Naive thymus-derived CD8-positive, alpha-beta T cell (primary cell): ENCODE data around the gene CX3CR1. TPM values are rescaled to one million over a fixed set of nuclear protein-coding genes. Genes with fewer than 3 reads are reported as not detected.
A peak's percentile ranks its signal among the peaks of the same experiment; 100 is the strongest.
"Not testable (repeated sequence)": the region's sequence is repeated elsewhere in the genome, so short reads cannot be mapped to it uniquely, and the experiment has no call there.

Source experiments
- ATAC-seq, 2 donors: fragments of 150-1000 bp; cut with Tn5 transposase in 1 of 2; sonication (Bioruptor Pico), chemical (Tn5 transposase) in 1 of 2; 1 replicate in 1 of 2; 2 replicates in 1 of 2; pipeline ENCODE4 v1.10.0; 2021; ENCODE audit warnings: mild to moderate bottlenecking in 2 of 2, moderate library complexity in 2 of 2
- POLR2A ChIA-PET: fragments of 350-600 bp; sonication (Branson Sonifier 250); formaldehyde crosslinking; loops from one replicate; lab custom pipeline; 2021; ENCODE audit warnings: antibody characterized with exemption; lab: Charles Lee
- DNase-seq, 10 donors: peaks; one replicate each; pipeline versions ENCODE4 v3.0.0 to v3.0.0-alpha.2; 2020 to 2022
- H3K27ac Mint-ChIP-seq, 10 donors: one replicate each; pipeline ENCODE4 v1.8.0; 2020 to 2022; ENCODE audit warnings: mild to moderate bottlenecking in 10 of 10, mixed read lengths in 10 of 10, moderate library complexity in 4 of 10, inconsistent platforms in 1 of 10
- H3K27me3 Mint-ChIP-seq, 5 donors: one replicate each; pipeline ENCODE4 v1.8.0; 2021 to 2022; ENCODE audit warnings: mixed read lengths in 5 of 5
- H3K36me3 Mint-ChIP-seq, 3 donors: one replicate each; pipeline ENCODE4 v1.8.0; 2020 to 2022; ENCODE audit warnings: mixed read lengths in 3 of 3, mild to moderate bottlenecking in 2 of 3, inconsistent platforms in 1 of 3
- H3K4me1 Mint-ChIP-seq, 4 donors: one replicate each; pipeline ENCODE4 v1.8.0; 2021 to 2022; ENCODE audit warnings: mixed read lengths in 4 of 4
- H3K4me3 Mint-ChIP-seq, 10 donors: one replicate each; pipeline ENCODE4 v1.8.0; 2020 to 2022; ENCODE audit warnings: mild to moderate bottlenecking in 10 of 10, mixed read lengths in 10 of 10, moderate library complexity in 6 of 10, inconsistent platforms in 1 of 10
- H3K9me3 Mint-ChIP-seq, 9 donors: one replicate each; pipeline ENCODE4 v1.8.0; 2020 to 2022; ENCODE audit warnings: mixed read lengths in 9 of 9, mild to moderate bottlenecking in 3 of 9, inconsistent platforms in 1 of 9, moderate library complexity in 1 of 9
- polyA plus RNA-seq, 3 donors: library from polyadenylated mRNA; unstranded; fragments of 300-500 nt; fragmentation: Illumina TruSeq; gene quantifications; one replicate each; pipeline ENCODE4 v1.2.3, GENCODE V29; 2021
- total RNA-seq, 8 experiments: library from RNA in 2 of 8; stranded (reverse) in 2 of 8; gene quantifications; one replicate each; pipeline ENCODE4 v1.2.3 and lab custom pipeline; 2021 to 2026

Gene CX3CR1
- total and polyA plus RNA-seq, 5 experiments from 2014 or later = 0.66 to 61.8 (median 2.8) TPM

DNA sequence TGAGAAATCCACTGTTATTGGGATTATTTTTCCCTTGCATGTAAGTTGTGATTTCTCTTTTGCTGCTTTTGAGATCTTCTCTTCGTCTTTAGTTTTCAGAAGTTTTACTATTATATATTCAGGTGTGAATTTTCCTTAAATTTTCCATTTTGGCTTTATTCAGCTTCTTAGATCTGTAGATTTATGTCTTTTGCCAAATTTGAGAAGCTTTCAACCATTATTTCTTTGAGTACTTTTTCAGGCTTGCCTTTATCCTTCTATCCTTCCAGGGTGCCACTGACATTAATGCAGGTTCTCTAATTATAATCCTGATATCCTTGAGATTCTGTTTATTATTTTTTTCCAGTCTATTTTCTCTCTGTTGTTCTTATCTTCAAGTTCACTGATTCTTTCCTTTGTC, 49.4 kb downstream of the CX3CR1 start:
- peaks cover 5 to 46% (median 14%) of the 10 kb centered on the region in 4 donors for H3K4me1 Mint-ChIP-seq
- peaks cover 2 to 23% (median 11%) of the 10 kb centered on the region in 5 donors for H3K27me3 Mint-ChIP-seq
- DNase-seq = no peak
- POLR2A ChIA-PET = no interaction called here
- H3K4me3 Mint-ChIP-seq = no peak overlapping the region
- no peaks in the 10 kb centered on the region for H3K9me3 Mint-ChIP-seq
- H3K36me3 Mint-ChIP-seq = peaks cover 0 to 3% (median 0%) of the 10 kb centered on the region in 3 donors
- no peak overlapping the region for H3K27ac Mint-ChIP-seq
- ATAC-seq = no peak

DNA sequence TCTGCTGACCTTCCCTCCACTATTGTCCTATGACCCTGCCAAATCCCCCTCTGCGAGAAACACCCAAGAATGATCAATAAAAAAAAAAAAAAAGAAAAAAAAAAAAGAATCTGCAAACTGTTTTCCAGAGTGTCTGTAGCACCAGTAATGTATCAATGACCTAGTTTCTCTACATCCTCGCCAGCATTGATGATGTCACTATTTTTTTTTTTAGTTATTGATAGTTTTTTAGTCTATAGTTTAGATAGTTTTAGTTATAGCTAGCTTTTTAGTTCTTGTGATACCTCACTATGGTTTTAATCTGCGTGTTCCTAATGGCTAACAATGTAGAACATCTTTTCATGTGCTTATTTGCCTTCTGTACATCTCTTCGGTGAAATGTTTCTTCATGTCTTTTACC, 51.3 kb downstream of the CX3CR1 start:
- peaks cover 0 to 43% (median 2%) of the 10 kb centered on the region in 4 donors for H3K4me1 Mint-ChIP-seq
- H3K36me3 Mint-ChIP-seq = peaks cover 0 to 3% (median 0%) of the 10 kb centered on the region in 3 donors
- peak overlapping the region in 1 of 10 donors; percentile 42 for H3K27ac Mint-ChIP-seq
- ATAC-seq = no peak
- no peaks in the 10 kb centered on the region for H3K9me3 Mint-ChIP-seq
- no peak overlapping the region for H3K4me3 Mint-ChIP-seq
- POLR2A ChIA-PET = interaction anchor here (0.7 kb wide), 1 partner anchor 33 kb away, joined by 4 read pairs; no protein-coding TSS in a partner anchor
- H3K27me3 Mint-ChIP-seq = peaks cover under 1 to 11% (median 5%) of the 10 kb centered on the region in 5 donors
- DNase-seq = no peak

DNA sequence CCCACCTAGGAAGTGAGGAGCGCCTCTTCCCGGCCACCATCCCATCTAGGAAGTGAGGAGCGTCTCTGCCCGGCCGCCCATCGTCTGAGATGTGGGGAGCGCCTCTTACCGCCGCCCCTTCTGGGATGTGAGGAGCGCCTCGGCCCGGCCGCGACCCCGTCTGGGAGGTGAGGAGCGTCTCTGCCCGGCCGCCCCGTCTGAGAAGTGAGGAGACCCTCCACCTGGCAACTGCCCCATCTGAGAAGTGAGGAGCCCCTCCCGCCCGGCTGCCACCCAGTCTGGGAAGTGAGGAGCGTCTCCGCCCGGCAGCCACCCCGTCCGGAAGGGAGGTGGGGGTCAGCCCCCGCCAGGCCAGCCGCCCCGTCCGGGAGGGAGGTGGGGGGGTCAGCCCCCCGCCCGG, 52.2 kb downstream of the CX3CR1 start:
- not testable (repeated sequence) for H3K27me3 Mint-ChIP-seq
- H3K4me1 Mint-ChIP-seq = peaks cover 0 to 39% (median 3%) of the 10 kb centered on the region in 4 donors

DNA sequence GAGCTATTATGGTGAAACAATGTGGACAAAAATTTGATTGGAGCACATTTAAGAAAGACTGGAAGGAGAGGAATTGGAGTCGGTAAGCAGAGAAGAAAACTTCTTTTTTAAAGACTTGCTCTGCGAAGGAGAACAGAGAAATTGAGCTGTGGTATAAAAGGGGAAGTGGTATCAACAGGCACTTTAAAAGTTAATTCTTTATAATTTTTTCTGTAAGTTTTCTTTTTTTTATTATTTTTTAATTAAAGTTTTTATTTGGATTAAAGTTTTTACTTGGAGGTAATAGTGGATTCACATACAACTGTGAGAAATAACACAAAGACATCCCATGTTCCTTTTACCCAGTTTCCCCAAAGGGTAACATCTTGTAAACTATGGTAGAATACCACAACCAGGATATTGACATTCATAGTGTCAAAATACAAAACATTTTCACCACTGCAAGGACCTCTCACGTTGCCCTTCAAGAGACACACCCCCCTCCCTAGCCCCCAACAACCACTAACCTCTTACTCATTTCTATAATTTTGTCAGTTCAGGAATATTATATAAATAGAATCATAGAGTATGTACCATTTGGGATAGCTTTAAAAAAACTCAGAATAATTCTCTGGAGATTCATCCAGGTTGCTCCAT, 53.6 kb downstream of the CX3CR1 start:
- DNase-seq (no peak), ATAC-seq (no peak)
- Mint-ChIP-seq H3K36me3 (peaks cover 0 to 3% (median 0%) of the 10 kb centered on the region in 3 donors), H3K4me3 (peak overlapping the region in 1 of 10 donors; percentile 3), H3K9me3 (peaks cover 0 to 1% (median 0%) of the 10 kb centered on the region in 9 donors), H3K27ac (no peak overlapping the region), H3K27me3 (peaks cover 0 to 2% (median 0%) of the 10 kb centered on the region in 5 donors), H3K4me1 (peaks cover 0 to 33% (median 2%) of the 10 kb centered on the region in 4 donors)
- POLR2A ChIA-PET = no interaction called here

More for the DNA sequence above, 52.2 kb downstream of the CX3CR1 start:
- POLR2A ChIA-PET, H3K36me3 Mint-ChIP-seq, ATAC-seq, H3K9me3 Mint-ChIP-seq, DNase-seq, H3K4me3 Mint-ChIP-seq, H3K27ac Mint-ChIP-seq: not testable (repeated sequence)

DNA sequence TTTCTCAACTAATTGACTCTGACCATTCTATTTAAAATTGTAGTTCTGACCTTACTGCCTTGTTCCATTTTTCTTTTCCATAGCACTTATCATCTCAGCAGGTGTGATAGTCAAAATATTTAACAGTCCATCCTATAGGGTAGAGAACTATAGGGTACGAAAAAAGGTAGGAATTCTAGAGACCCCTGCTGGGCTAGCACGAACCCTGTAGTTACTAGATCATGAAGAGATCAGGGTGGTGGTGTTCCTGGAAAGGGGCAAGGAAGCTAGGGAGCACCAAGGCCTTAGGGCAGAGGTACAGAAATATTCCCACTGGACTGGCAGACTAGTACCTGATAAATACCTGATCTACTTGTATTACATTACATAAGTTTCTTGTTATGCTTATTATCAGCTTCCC, 55.5 kb downstream of the CX3CR1 start:
- Mint-ChIP-seq H3K4me1 (peaks cover 0 to 47% (median 2%) of the 10 kb centered on the region in 4 donors), H3K4me3 (no peak overlapping the region), H3K27ac (no peak overlapping the region), H3K27me3 (peaks cover 0 to 10% (median 0%) of the 10 kb centered on the region in 5 donors), H3K9me3 (peaks cover 0 to 1% (median 0%) of the 10 kb centered on the region in 9 donors), H3K36me3 (no peaks in the 10 kb centered on the region)
- no peak for DNase-seq
- POLR2A ChIA-PET = no interaction called here
- no peak for ATAC-seq

DNA sequence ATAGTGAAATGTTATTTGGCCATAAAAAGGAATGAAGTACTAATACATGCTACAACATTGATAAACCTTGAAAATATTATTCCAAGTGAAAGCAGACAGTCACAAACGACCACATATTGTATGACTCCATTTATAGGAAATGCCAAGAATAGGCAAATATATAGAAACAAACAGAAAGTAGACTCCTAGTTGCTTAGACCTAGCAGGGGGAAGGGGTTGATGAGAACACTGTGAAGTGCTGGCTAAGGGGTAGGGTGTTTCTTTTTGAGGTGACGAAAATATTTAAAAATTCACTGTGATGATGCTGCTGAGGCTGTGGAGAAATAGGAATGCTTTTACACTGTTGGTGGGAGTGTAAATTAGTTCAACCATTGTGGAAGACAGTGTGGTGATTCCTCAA, 56.9 kb downstream of the CX3CR1 start:
- H3K4me3 Mint-ChIP-seq = peak overlapping the region in 2 of 10 donors; percentile 1 to 12
- DNase-seq (no peak), ATAC-seq (no peak)
- no peaks in the 10 kb centered on the region for H3K36me3 Mint-ChIP-seq
- POLR2A ChIA-PET = no interaction called here
- H3K4me1 Mint-ChIP-seq = peaks cover 0 to 47% (median 2%) of the 10 kb centered on the region in 4 donors
- peaks cover 0 to 1% (median 0%) of the 10 kb centered on the region in 9 donors for H3K9me3 Mint-ChIP-seq
- peak overlapping the region in 2 of 10 donors; percentile 1 to 26 for H3K27ac Mint-ChIP-seq
- peaks cover 0 to 15% (median 4%) of the 10 kb centered on the region in 5 donors for H3K27me3 Mint-ChIP-seq

DNA sequence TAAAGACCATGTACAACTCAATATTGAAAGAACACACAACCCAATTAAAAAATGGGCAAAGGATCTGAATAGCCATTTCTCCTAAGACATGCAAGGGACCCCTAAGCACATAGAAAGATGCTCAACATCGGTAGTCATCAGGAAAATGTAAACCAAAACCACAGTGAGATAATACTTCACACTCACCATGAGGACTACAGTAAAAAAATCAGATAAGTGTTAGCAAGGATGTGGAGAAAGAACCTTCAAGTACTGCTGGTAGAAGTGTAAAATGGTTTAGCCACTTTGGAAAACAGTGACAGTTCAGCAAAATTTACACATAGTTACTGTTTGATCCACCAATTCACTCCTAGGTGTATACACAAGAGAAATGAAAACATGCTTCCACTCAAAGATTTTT, 57.4 kb downstream of the CX3CR1 start:
- H3K4me1 Mint-ChIP-seq = peaks cover 0 to 50% (median 2%) of the 10 kb centered on the region in 4 donors
- H3K4me3 Mint-ChIP-seq = peak overlapping the region in 1 of 10 donors; percentile 12
- peak overlapping the region in 1 of 10 donors; percentile 1 for H3K27ac Mint-ChIP-seq

DNA sequence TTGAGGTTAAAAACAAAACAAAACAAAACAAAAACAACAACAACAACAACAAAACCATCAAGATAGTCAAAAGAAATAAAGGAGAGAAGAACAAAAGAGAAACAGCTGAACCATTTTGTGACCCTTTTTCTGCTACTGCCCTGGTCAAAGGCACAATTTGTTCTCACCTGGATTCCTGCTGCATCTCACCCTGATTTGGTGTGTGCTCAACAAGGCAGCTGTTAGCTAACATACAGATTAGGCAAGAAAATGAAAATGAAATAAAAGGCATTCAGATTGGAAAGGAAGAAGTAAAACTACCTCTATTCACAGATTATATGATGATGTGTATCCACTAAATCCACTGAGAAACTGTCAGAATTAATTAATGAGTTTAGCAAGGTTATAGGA, 58.7 kb downstream of the CX3CR1 start:
- DNase-seq (no peak), ATAC-seq (no peak)
- peak overlapping the region in 1 of 10 donors; percentile 38 for H3K4me3 Mint-ChIP-seq
- H3K36me3 Mint-ChIP-seq = no peaks in the 10 kb centered on the region
- H3K27ac Mint-ChIP-seq = peak overlapping the region in 1 of 10 donors; percentile 76
- peaks cover 0 to 1% (median 0%) of the 10 kb centered on the region in 9 donors for H3K9me3 Mint-ChIP-seq
- POLR2A ChIA-PET = no interaction called here
- peaks cover 0 to 58% (median 3%) of the 10 kb centered on the region in 4 donors for H3K4me1 Mint-ChIP-seq
- peaks cover 0 to 25% (median 6%) of the 10 kb centered on the region in 5 donors for H3K27me3 Mint-ChIP-seq

More for the DNA sequence above, 57.4 kb downstream of the CX3CR1 start:
- Mint-ChIP-seq H3K27me3 (peaks cover 0 to 20% (median 4%) of the 10 kb centered on the region in 5 donors), H3K9me3 (peaks cover 0 to 1% (median 0%) of the 10 kb centered on the region in 9 donors), H3K36me3 (no peaks in the 10 kb centered on the region)
- ATAC-seq = no peak
- POLR2A ChIA-PET = no interaction called here
- peak in 1 of 10 donors; percentile 21 for DNase-seq

DNA sequence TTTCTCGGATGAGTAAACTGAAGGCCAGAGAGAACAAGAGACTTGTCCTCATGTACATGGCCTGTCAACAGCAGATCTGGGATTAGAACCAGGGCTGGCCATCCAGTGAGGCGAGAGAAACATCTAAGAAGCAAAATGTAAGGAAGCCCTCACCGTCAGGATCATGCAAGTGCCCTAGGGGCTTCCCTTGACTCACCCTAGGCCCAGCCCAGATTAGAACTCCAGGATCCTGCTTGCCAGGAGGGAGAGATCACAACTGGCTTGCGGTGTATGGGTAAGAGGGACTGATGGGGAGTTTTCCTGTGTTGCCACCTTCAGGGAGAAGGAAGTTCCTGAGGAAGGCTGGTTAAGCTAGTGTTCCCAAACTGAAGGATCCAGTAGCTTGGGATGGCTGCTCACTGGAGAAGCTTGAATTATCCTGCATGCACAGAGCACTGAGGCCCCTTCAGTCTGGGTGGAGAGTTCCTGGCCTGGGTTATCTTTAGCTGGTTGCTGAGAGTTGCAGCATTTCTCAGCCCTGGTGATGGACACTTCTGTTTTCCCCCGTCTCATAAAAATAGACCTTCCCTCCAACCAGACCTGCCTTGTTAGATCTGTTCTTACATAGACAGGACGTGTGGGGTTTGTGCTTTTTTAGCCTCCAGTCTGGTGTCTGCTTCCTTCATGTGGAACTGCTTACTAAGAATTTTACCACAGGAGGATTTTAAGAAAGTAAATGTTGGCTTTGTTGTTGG, 59.3 kb downstream of the CX3CR1 start:
- H3K9me3 Mint-ChIP-seq = peaks cover 0 to 1% (median 0%) of the 10 kb centered on the region in 9 donors
- no peaks in the 10 kb centered on the region for H3K36me3 Mint-ChIP-seq
- H3K4me3 Mint-ChIP-seq = no peak overlapping the region
- H3K27ac Mint-ChIP-seq = peak overlapping the region in 2 of 10 donors; percentile 60 to 76
- H3K27me3 Mint-ChIP-seq = peaks cover 0 to 25% (median 6%) of the 10 kb centered on the region in 5 donors
- DNase-seq (no peak), ATAC-seq (no peak)
- H3K4me1 Mint-ChIP-seq = peaks cover 0 to 59% (median 2%) of the 10 kb centered on the region in 4 donors
- POLR2A ChIA-PET = no interaction called here

DNA sequence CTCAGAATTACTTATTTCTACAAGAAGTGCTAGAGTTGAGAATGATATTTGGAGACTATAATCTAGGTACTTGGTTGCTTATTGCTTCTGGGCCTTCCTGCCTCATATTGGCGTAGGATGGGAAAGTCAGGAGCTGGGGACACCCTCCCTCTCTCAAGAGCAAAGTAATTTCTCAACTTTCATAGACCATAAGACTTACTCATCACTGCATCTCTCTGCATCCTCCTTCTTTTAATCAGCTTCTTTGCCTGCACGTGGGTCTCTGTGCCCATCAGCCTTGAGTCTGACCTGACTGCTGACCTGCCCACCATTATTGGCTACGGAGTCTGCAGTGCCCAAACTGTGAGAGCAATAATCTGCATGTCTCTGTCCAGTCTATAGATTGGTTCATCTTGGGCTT, 60.1 kb downstream of the CX3CR1 start:
- no peak for DNase-seq
- no peak overlapping the region for H3K4me3 Mint-ChIP-seq
- H3K27ac Mint-ChIP-seq = peak overlapping the region in 1 of 10 donors; percentile 19
- H3K36me3 Mint-ChIP-seq = no peaks in the 10 kb centered on the region
- no peak for ATAC-seq
- peaks cover 0 to 54% (median 2%) of the 10 kb centered on the region in 4 donors for H3K4me1 Mint-ChIP-seq
- H3K27me3 Mint-ChIP-seq = peaks cover 0 to 25% (median 6%) of the 10 kb centered on the region in 5 donors
- POLR2A ChIA-PET = no interaction called here
- peaks cover 0 to 1% (median 0%) of the 10 kb centered on the region in 9 donors for H3K9me3 Mint-ChIP-seq

DNA sequence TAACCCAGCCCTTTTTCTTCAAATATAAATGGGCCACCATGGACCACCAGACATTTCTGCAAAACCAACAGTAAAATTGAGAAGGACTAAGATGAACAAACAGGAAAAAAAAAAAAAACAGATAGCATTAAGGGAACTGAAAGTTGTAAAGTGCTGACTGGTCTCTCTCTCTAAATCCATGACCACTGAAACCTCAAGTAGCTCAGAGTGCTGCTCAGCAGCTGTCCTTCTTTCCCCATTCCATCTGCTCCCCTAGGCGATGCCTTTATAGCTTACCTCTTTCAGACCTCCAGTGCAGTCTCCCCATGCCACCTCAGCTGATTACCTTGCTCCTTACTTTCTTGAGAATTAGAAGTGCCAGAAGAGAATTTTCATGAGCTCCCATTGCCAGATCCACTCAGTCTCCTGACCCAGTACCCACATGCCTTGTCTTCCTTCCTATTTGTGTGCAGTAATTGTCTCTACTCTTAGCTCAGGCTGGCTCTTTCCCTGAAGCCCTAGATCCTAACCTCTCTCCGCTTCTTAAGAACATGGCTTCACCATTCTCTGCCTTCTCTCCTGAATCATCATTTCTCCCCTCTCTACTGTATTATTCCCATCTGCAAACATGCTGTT, 63.6 kb downstream of the CX3CR1 start:
- H3K27ac Mint-ChIP-seq = peak overlapping the region in 2 of 10 donors; percentile 3 to 60
- no peaks in the 10 kb centered on the region for H3K36me3 Mint-ChIP-seq
- no peak overlapping the region for H3K4me3 Mint-ChIP-seq
- peaks cover 0 to 43% (median 1%) of the 10 kb centered on the region in 4 donors for H3K4me1 Mint-ChIP-seq
- ATAC-seq (no peak), DNase-seq (no peak)
- peaks cover 0 to 24% (median 6%) of the 10 kb centered on the region in 5 donors for H3K27me3 Mint-ChIP-seq
- H3K9me3 Mint-ChIP-seq = no peaks in the 10 kb centered on the region
- POLR2A ChIA-PET = interaction anchor here (0.7 to 1.1 kb wide), 3 partner anchors 26 to 871 kb away, joined by 3 to 4 read pairs (median 3); no protein-coding TSS in a partner anchor

DNA sequence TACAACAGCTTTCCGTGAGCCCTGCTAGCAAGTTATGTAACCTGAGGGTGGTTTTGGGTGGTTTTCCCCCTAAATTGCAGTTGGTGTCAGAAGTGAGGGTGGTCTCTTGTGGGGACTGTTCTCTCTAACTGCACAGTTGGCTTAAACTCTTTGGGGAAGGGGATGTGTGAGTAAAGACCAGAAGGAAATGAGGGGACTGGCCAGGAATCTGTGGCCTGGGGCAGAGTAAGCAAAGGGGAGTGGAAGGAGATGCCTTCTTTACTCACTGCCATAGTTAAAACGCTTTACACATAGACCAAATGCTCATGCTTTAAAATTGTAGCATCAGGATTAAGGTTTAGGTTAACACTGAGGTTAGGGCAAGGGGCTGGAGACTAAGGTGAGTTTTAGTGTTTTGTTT, 66.2 kb downstream of the CX3CR1 start:
- H3K27me3 Mint-ChIP-seq = peaks cover 0 to 13% (median 4%) of the 10 kb centered on the region in 5 donors
- H3K27ac Mint-ChIP-seq = no peak overlapping the region
- peaks cover 0 to 40% (median 4%) of the 10 kb centered on the region in 4 donors for H3K4me1 Mint-ChIP-seq
- DNase-seq = no peak
- H3K36me3 Mint-ChIP-seq = no peaks in the 10 kb centered on the region
- H3K9me3 Mint-ChIP-seq = peaks cover 0 to 2% (median 0%) of the 10 kb centered on the region in 9 donors
- ATAC-seq = no peak
- H3K4me3 Mint-ChIP-seq = no peak overlapping the region
- POLR2A ChIA-PET = no interaction called here
